PFSK-1 (cell line): ENCODE results near the gene CCDC50.

Source experiments
- FOXP2 ChIP-seq: optimal IDR thresholded peaks from 2 replicates; pipeline ENCODE3; 2011; ENCODE audit warnings: borderline replicate concordance, control low read depth, inconsistent platforms; ENCODE audit not compliant: insufficient read depth; ENCODE audit errors: extremely low read length, extremely low read depth
- POLR2AphosphoS5 ChIP-seq: IDR thresholded peaks from 2 replicates; pipeline ENCODE4 v1.6.1; 2012; ENCODE audit warnings: low read depth, mild to moderate bottlenecking, control low read depth, low read length, moderate library complexity
- REST ChIP-seq, 2 experiments: IDR thresholded peaks; 2 replicates each; pipeline versions ENCODE4 v1.6.1 to v1.8.0; 2011 to 2012; ENCODE audit warnings: low read depth in 2 of 2, low read length in 2 of 2, control low read depth in 1 of 2, inconsistent platforms in 1 of 2, mild to moderate bottlenecking in 1 of 2, moderate library complexity in 1 of 2; ENCODE audit not compliant: insufficient read depth in 1 of 2
- SIN3A ChIP-seq: IDR thresholded peaks from 2 replicates; pipeline ENCODE4 v1.6.1; 2012; ENCODE audit warnings: mild to moderate bottlenecking, low read length, moderate library complexity, borderline replicate concordance; ENCODE audit not compliant: insufficient read depth
- TAF1 ChIP-seq: IDR thresholded peaks from 2 replicates; pipeline ENCODE4 v1.6.1; 2012; ENCODE audit warnings: low read length, control low read depth, borderline replicate concordance; ENCODE audit not compliant: insufficient read depth

Gene CCDC50

GRCh38 chr3:191353022-191353777 lies 24.0 kb downstream of the CCDC50 start:
- no peak for TF ChIP-seq FOXP2
- no peak for TF ChIP-seq POLR2AphosphoS5
- no peak for TF ChIP-seq SIN3A
- TF ChIP-seq REST (IDR thresholded peaks at IDR 0.05; ENCODE audit: insufficient read depth in 1 of 2, low read depth in 2 of 2, low read length in 2 of 2): no peak
- TF ChIP-seq TAF1: no peak

GRCh38 chr3:191355406-191355805 lies 26.2 kb downstream of the CCDC50 start:
- no peak for TF ChIP-seq FOXP2
- no peak for TF ChIP-seq POLR2AphosphoS5
- no peak for TF ChIP-seq REST (IDR thresholded peaks at IDR 0.05; ENCODE audit: insufficient read depth in 1 of 2, low read depth in 2 of 2, low read length in 2 of 2)
- TF ChIP-seq TAF1: no peak
- no peak for TF ChIP-seq SIN3A

GRCh38 chr3:191356631-191357439 lies 27.6 kb downstream of the CCDC50 start:
- TF ChIP-seq SIN3A: no peak
- no peak; the same call in 1 of the 2 replicates for TF ChIP-seq POLR2AphosphoS5
- TF ChIP-seq TAF1: no peak
- no peak for TF ChIP-seq FOXP2

GRCh38 chr3:191357909-191358308 lies 28.7 kb downstream of the CCDC50 start:
- TF ChIP-seq POLR2AphosphoS5 (no peak), FOXP2 (no peak), TAF1 (no peak), REST (IDR thresholded peaks at IDR 0.05; ENCODE audit: insufficient read depth in 1 of 2, low read depth in 2 of 2, low read length in 2 of 2) (no peak), SIN3A (no peak)

GRCh38 chr3:191358929-191359328 lies 29.7 kb downstream of the CCDC50 start:
- TF ChIP-seq FOXP2 (no peak), REST (IDR thresholded peaks at IDR 0.05; ENCODE audit: insufficient read depth in 1 of 2, low read depth in 2 of 2, low read length in 2 of 2) (no peak), SIN3A (no peak), POLR2AphosphoS5 (no peak), TAF1 (no peak)
